H1 (cell line): ENCODE results near the gene HACE1. TPM values are rescaled to one million over a fixed set of nuclear protein-coding genes. Genes with fewer than 3 reads are reported as not detected.

ENCODE experiments used
- ASH2L ChIP-seq: fragments of 200-600, 300-600 bp; sonication (generic); IDR thresholded peaks from one replicate; pipeline ENCODE4 v1.7.1; 2017; ENCODE audit warnings: low read length
- CBX5 ChIP-seq: fragments of 300-800, 300-1000 bp; sonication (generic); IDR thresholded peaks from 2 replicates; pipeline ENCODE4 v1.7.1; 2016; ENCODE audit warnings: antibody characterized with exemption, low read length, low read depth
- EP300 ChIP-seq, 2 experiments: IDR thresholded peaks; 1 replicate in 1 of 2; 2 replicates in 1 of 2; pipeline ENCODE4 v1.6.1; 2011 to 2012; ENCODE audit warnings: low read depth in 2 of 2, low read length in 2 of 2, mild to moderate bottlenecking in 2 of 2, borderline replicate concordance in 1 of 2, inconsistent platforms in 1 of 2, moderate library complexity in 1 of 2
- EZH2 ChIP-seq: fragments of 200-600 bp; sonication (generic); IDR thresholded peaks from 2 replicates; pipeline ENCODE4 v1.7.1; 2012; ENCODE audit warnings: low read depth, mild to moderate bottlenecking, moderate library complexity, low read length, inconsistent platforms; ENCODE audit not compliant: severe bottlenecking
- GABPA ChIP-seq: IDR thresholded peaks from 2 replicates; pipeline ENCODE4 v1.6.1; 2011; ENCODE audit warnings: mild to moderate bottlenecking, low read length, moderate library complexity, borderline replicate concordance; ENCODE audit not compliant: insufficient read depth
- KDM4A ChIP-seq: IDR thresholded peaks from one replicate; pipeline ENCODE4 v1.7.1; 2012; ENCODE audit warnings: low read depth, mild to moderate bottlenecking, moderate library complexity, low read length, inconsistent platforms; ENCODE audit not compliant: severe bottlenecking
- KDM5A ChIP-seq: fragments of 200-600 bp; IDR thresholded peaks from 2 replicates; pipeline ENCODE4 v1.7.1; 2012; ENCODE audit warnings: mild to moderate bottlenecking, low read length, inconsistent platforms, mixed read lengths
- NANOG ChIP-seq: IDR thresholded peaks from 2 replicates; pipeline ENCODE4 v1.6.1; 2011; ENCODE audit warnings: low read length, low read depth, mild to moderate bottlenecking, inconsistent platforms; ENCODE audit not compliant: insufficient read depth, poor library complexity, severe bottlenecking
- PHF8 ChIP-seq: fragments of 200-600 bp; sonication (generic); conservative IDR thresholded peaks from 2 replicates; pipeline ENCODE4 v1.7.1; 2012; ENCODE audit warnings: low read depth, mild to moderate bottlenecking, inconsistent platforms, low read length, moderate library complexity
- POLR2AphosphoS5 ChIP-seq: IDR thresholded peaks from 2 replicates; pipeline ENCODE4 v1.6.1; 2011; ENCODE audit warnings: low read depth, low read length
- POU5F1 ChIP-seq: IDR thresholded peaks from 2 replicates; pipeline ENCODE4 v1.6.1; 2011; ENCODE audit warnings: low read depth, mild to moderate bottlenecking, low read length, moderate library complexity
- RFX5 ChIP-seq: IDR thresholded peaks from 2 replicates; pipeline ENCODE4 v1.6.1; 2011; ENCODE audit warnings: low read depth, low read length, improper control_type of control experiment, borderline replicate concordance
- RXRA ChIP-seq: IDR thresholded peaks from 2 replicates; pipeline ENCODE4 v1.6.1; 2011; ENCODE audit warnings: low read depth, mild to moderate bottlenecking, low read length, moderate library complexity; ENCODE audit not compliant: insufficient read depth
- SIX5 ChIP-seq: IDR thresholded peaks from 2 replicates; pipeline ENCODE4 v1.6.1; 2011; ENCODE audit warnings: mild to moderate bottlenecking, low read depth, low read length
- SP1 ChIP-seq: IDR thresholded peaks from 2 replicates; pipeline ENCODE4 v1.6.1; 2011; ENCODE audit warnings: low read depth, low read length
- SP2 ChIP-seq: IDR thresholded peaks from 2 replicates; pipeline ENCODE4 v1.6.1; 2012; ENCODE audit warnings: mild to moderate bottlenecking, low read length, inconsistent platforms
- SP4 ChIP-seq: IDR thresholded peaks from 2 replicates; pipeline ENCODE4 v1.6.1; 2012; ENCODE audit warnings: low read length, inconsistent platforms
- SUZ12 ChIP-seq: fragments of 200-600 bp; sonication (generic); IDR thresholded peaks from 2 replicates; pipeline ENCODE4 v1.6.1; 2012; ENCODE audit warnings: mild to moderate bottlenecking, inconsistent platforms, low read length, moderate library complexity, mixed read lengths
- TAF1 ChIP-seq: IDR thresholded peaks from 2 replicates; pipeline ENCODE4 v1.6.1; 2011; ENCODE audit warnings: mild to moderate bottlenecking, low read depth, low read length
- TAF7 ChIP-seq: optimal IDR thresholded peaks from 2 replicates; pipeline ENCODE3; 2011; ENCODE audit warnings: low read depth, mild to moderate bottlenecking, inconsistent platforms, low read length, moderate library complexity, borderline replicate concordance
- TBP ChIP-seq: IDR thresholded peaks from 2 replicates; pipeline ENCODE4 v1.6.1; 2011; ENCODE audit warnings: low read depth, low read length, improper control_type of control experiment
- TCF12 ChIP-seq: IDR thresholded peaks from 2 replicates; pipeline ENCODE4 v1.6.1; 2011; ENCODE audit warnings: low read depth, mild to moderate bottlenecking, low read length
- YY1 ChIP-seq: IDR thresholded peaks from 2 replicates; pipeline ENCODE4 v1.6.1; 2011; ENCODE audit warnings: low read depth, mild to moderate bottlenecking, low read length
- polyA plus RNA-seq, 7 experiments: library from polyadenylated mRNA; depleted of rRNA in 3 of 7; stranded (reverse) in 5 of 7; unstranded in 2 of 7; fragments of >200 nt in 5 of 7; fragments of 200-250 nt in 2 of 7; gene quantifications; 1 replicate in 5 of 7; 2 replicates in 1 of 7; 4 replicates in 1 of 7; pipeline versions ENCODE4 v1.2.1 to v1.2.3, GENCODE V29; 2011 to 2013; ENCODE audit warnings: missing spikeins in 2 of 7, mixed read lengths in 2 of 7
- total RNA-seq: library from RNA; stranded (reverse); fragmentation: NEBNext Ultra II Directional; extraction: Animal tissue kit (Norgen Biotek cat#: 25700); gene quantifications from 2 replicates; pipeline ENCODE4 v1.2.1, GENCODE V29; 2021
- TF ChIP-seq, protein P1 (sequence below): IDR thresholded peaks from 2 replicates; pipeline ENCODE4 v1.6.1; 2012; ENCODE audit warnings: inconsistent platforms

Gene HACE1
- total and polyA plus RNA-seq, 2 of the 8 experiments (the other 6 are each of a cell fraction or from before 2014, with no cell fraction given) = 7.1 to 21.3 TPM

GRCh38 chr6:104859225-104860146 is at the start of gene HACE1 (continued):
- no peak for TF ChIP-seq SP4
- no peak for TF ChIP-seq EP300 (IDR thresholded peaks at IDR 0.05; ENCODE audit: borderline replicate concordance in 1 of 2, low read depth in 2 of 2, low read length in 2 of 2)
- peak; percentile 88 for TF ChIP-seq PHF8
- TF ChIP-seq SP1 = 0 out of 2 replicates have a peak, but pooled peaks have one; percentile 9
- TF ChIP-seq TAF7 = peak; percentile 60
- no peak for TF ChIP-seq TCF12
- peak; percentile 78 for TF ChIP-seq TAF1
- peak; percentile 46; the same call in 1 of the 2 replicates for TF ChIP-seq GABPA
- TF ChIP-seq KDM5A = no peak
- TF ChIP-seq POLR2AphosphoS5 = peak; percentile 52; the same call in 1 of the 2 replicates
- TF ChIP-seq EZH2 = no peak
- TF ChIP-seq SUZ12 = no peak
- no peak for TF ChIP-seq NANOG
- TF ChIP-seq RFX5 = no peak
- TF ChIP-seq, protein P1, sequence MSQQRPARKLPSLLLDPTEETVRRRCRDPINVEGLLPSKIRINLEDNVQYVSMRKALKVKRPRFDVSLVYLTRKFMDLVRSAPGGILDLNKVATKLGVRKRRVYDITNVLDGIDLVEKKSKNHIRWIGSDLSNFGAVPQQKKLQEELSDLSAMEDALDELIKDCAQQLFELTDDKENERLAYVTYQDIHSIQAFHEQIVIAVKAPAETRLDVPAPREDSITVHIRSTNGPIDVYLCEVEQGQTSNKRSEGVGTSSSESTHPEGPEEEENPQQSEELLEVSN = no peak
- TF ChIP-seq KDM4A = no peak
- TF ChIP-seq CBX5 = no peak
- peak; percentile 69 for TF ChIP-seq TBP
- no peak for TF ChIP-seq RXRA
- no peak for TF ChIP-seq YY1
- TF ChIP-seq ASH2L = peak; percentile 93
- TF ChIP-seq POU5F1 = no peak
- no peak for TF ChIP-seq SP2
- TF ChIP-seq SIX5 = peak; percentile 65
